Uterus (tissue), 4 donors: Measurements from ENCODE around the gene INO80E. TPM values are rescaled to one million over a fixed set of nuclear protein-coding genes. Genes with fewer than 3 reads are reported as not detected.

Experiments used
- DNase-seq, 2 donors: peaks; one replicate each; pipeline ENCODE4 v3.0.0-alpha.2; 2019 to 2020
- H3K27ac ChIP-seq, 2 donors: fragments of 200-600 bp; sonication (generic); 1 replicate in 1 of 2; 2 replicates in 1 of 2; pipeline ENCODE4 v1.5.1; 2016 to 2018
- H3K27me3 ChIP-seq, 2 donors: fragments of 200-600 bp; sonication (generic); one replicate each; pipeline ENCODE4 v1.5.1; 2018 to 2019; ENCODE audit warnings: control low read depth in 1 of 2
- H3K36me3 ChIP-seq, 2 donors: fragments of 200-600 bp; sonication (generic); one replicate each; pipeline ENCODE4 v1.5.1; 2019; ENCODE audit warnings: control low read depth in 1 of 2
- H3K4me1 ChIP-seq, 2 donors: fragments of 200-600 bp; sonication (generic); one replicate each; pipeline ENCODE4 v1.5.1; 2018 to 2019; ENCODE audit warnings: control low read depth in 1 of 2
- H3K4me3 ChIP-seq, 2 donors: fragments of 200-600 bp; sonication (generic); 1 replicate in 1 of 2; 2 replicates in 1 of 2; pipeline ENCODE4 v1.5.1; 2018 to 2019; ENCODE audit warnings: mild to moderate bottlenecking in 1 of 2
- H3K9me3 ChIP-seq, 2 donors: fragments of 200-600 bp; sonication (generic); one replicate each; pipeline ENCODE4 v1.5.1; 2019; ENCODE audit warnings: control low read depth in 1 of 2
- CTCF ChIP-seq, 4 experiments: fragments of 200-600 bp in 2 of 4; fragments of 450-650 bp in 2 of 4; sonication (generic) in 2 of 4; IDR thresholded peaks; one replicate each; pipeline ENCODE4 v1.5.1; 2016 to 2019; ENCODE audit warnings: antibody characterized with exemption in 4 of 4, mild to moderate bottlenecking in 2 of 4, moderate library complexity in 1 of 4
- POLR2A ChIP-seq, 2 donors: fragments of 450-650 bp; IDR thresholded peaks; one replicate each; pipeline ENCODE4 v1.6.1; 2016; ENCODE audit warnings: antibody characterized with exemption in 2 of 2, mild to moderate bottlenecking in 1 of 2, moderate library complexity in 1 of 2
- intact Hi-C: fragments of 100-400 bp; cut with DNase I; formaldehyde crosslinking; loops from one replicate; pipeline ENCODE4 v1.15.1; 2023; ENCODE audit warnings: low total_unique reads
- total RNA-seq, 4 donors: library from RNA; depleted of rRNA in 3 of 4; stranded (reverse); fragments of >200 nt in 3 of 4; gene quantifications; one replicate each; pipeline versions ENCODE4 v1.1.0 to v1.2.4, GENCODE V29; 2014 to 2023
- donor health status: DM: yes; HTN: yes; CAD: no.

Gene INO80E
- total RNA-seq, 4 donors from 2014 or later, result 4.1 to 714 (median 68.9) TPM

DNA sequence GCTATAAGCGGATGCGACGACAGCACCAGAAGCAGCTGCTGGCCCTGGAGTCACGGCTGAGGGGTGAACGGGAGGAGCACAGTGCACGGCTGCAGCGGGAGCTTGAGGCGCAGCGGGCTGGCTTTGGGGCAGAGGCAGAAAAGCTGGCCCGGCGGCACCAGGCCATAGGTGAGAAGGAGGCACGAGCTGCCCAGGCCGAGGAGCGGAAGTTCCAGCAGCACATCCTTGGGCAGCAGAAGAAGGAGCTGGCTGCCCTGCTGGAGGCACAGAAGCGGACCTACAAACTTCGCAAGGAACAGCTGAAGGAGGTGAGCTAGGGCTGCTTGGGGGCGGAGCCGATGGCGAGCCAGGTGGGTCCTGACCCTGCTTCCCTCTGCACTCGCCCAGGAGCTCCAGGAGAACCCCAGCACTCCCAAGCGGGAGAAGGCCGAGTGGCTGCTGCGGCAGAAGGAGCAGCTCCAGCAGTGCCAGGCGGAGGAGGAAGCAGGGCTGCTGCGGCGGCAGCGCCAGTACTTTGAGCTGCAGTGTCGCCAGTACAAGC, 10.7 kb upstream of the INO80E start:
- Histone ChIP-seq H3K27me3 (no peaks in the 10 kb centered on the region), H3K36me3 (no peaks in the 10 kb centered on the region), H3K4me1 (no peaks in the 10 kb centered on the region), H3K4me3 (no peak overlapping the region), H3K27ac (no peak overlapping the region), H3K9me3 (no peaks in the 10 kb centered on the region)
- no peak for TF ChIP-seq CTCF (IDR thresholded peaks at IDR 0.05)
- TF ChIP-seq POLR2A (IDR thresholded peaks at IDR 0.05), result no peak
- DNase-seq, result no peak
- intact Hi-C loops, result no loop called here

GRCh38 chr16:29986231-29986630, 9.8 kb upstream of the INO80E start:
- DNase-seq, result no peak
- intact Hi-C loops, result no loop called here
- no peaks in the 10 kb centered on the region for H3K4me1 ChIP-seq
- TF ChIP-seq POLR2A (IDR thresholded peaks at IDR 0.05) (no peak), CTCF (IDR thresholded peaks at IDR 0.05) (no peak)
- H3K27me3 ChIP-seq, result no peaks in the 10 kb centered on the region
- no peak overlapping the region for H3K27ac ChIP-seq
- no peaks in the 10 kb centered on the region for H3K36me3 ChIP-seq
- no peaks in the 10 kb centered on the region for H3K9me3 ChIP-seq
- H3K4me3 ChIP-seq, result no peak overlapping the region

DNA sequence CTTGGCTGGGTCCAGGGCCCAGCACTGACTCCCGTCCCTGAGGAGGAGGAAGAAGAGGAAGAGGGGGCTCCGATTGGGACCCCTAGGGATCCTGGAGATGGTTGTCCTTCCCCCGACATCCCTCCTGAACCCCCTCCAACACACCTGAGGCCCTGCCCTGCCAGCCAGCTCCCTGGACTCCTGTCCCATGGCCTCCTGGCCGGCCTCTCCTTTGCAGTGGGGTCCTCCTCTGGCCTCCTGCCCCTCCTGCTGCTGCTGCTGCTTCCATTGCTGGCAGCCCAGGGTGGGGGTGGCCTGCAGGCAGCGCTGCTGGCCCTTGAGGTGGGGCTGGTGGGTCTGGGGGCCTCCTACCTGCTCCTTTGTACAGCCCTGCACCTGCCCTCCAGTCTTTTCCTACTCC, 9.1 kb upstream of the INO80E start:
- DNase-seq, result no peak
- H3K4me1 ChIP-seq, result no peaks in the 10 kb centered on the region
- H3K9me3 ChIP-seq, result no peaks in the 10 kb centered on the region
- H3K27ac ChIP-seq, result no peak overlapping the region
- intact Hi-C loops, result no loop called here
- no peak overlapping the region for H3K4me3 ChIP-seq
- TF ChIP-seq POLR2A (IDR thresholded peaks at IDR 0.05), result no peak
- no peaks in the 10 kb centered on the region for H3K27me3 ChIP-seq
- H3K36me3 ChIP-seq, result no peaks in the 10 kb centered on the region

- Histone ChIP-seq H3K36me3 (no peaks in the 10 kb centered on the region), H3K27me3 (no peaks in the 10 kb centered on the region), H3K9me3 (no peaks in the 10 kb centered on the region), H3K4me1 (no peaks in the 10 kb centered on the region), H3K27ac (no peak overlapping the region), H3K4me3 (no peak overlapping the region)
- intact Hi-C loops, result no loop called here
- DNase-seq, result no peak
- TF ChIP-seq CTCF (IDR thresholded peaks at IDR 0.05) (no peak), POLR2A (IDR thresholded peaks at IDR 0.05) (no peak)
Observed at GRCh38 chr16:29987371-29988085, 8.5 kb upstream of the INO80E start.

DNA sequence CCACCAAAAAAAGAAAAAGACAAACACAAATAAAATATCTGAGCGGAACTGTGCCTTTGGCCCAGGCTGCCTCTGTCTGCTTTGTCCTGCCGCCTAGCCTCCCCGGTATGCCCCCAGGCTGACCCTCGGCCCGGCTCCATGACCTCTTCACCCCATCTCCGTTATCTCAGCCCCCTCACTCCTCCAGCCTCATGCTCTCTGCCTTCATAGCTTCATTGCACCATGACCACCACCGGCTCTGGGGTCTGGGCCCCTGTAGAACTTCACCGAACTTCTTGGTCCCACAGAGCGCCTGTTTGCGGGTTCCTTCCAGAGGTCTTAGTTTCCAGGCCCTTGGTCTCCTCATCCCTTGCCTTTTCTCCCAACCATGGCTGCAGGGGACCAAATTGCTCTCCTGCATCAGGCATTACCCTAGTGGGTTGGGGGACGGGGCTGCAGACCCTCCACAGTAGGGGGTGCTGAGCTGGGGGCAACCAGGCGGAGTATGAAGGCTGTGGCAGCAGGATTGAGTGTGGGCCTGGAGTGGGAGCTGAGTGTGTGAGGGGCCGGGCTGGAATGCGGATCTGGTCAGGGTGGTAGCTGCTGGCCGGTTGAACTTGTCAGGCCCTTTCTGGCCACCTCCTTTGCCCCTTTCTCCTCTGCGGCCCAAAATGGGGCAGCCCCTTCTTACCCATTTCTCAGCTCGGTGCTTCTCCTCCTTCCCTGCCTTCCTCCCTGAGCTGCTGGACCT, 7.5 kb upstream of the INO80E start:
- Histone ChIP-seq H3K27ac (no peak overlapping the region), H3K36me3 (no peaks in the 10 kb centered on the region), H3K4me1 (no peaks in the 10 kb centered on the region), H3K9me3 (no peaks in the 10 kb centered on the region), H3K27me3 (no peaks in the 10 kb centered on the region), H3K4me3 (no peak overlapping the region)
- no peak for DNase-seq
- no peak for TF ChIP-seq CTCF (IDR thresholded peaks at IDR 0.05)
- no peak for TF ChIP-seq POLR2A (IDR thresholded peaks at IDR 0.05)
- intact Hi-C loops, result no loop called here
